HEK293 (cell line): ENCODE results near the gene BATF3.

Experiments
- GFI1B ChIP-seq: fragments of 450-650 bp; formaldehyde crosslinking; IDR thresholded peaks from 2 replicates; pipeline ENCODE4 v1.5.1; 2016; ENCODE audit warnings: missing biosample characterization, missing genetic modification characterization
- GLIS1 ChIP-seq: fragments of 450-650 bp; formaldehyde crosslinking; IDR thresholded peaks from 2 replicates; pipeline ENCODE4 v1.5.1; 2016; ENCODE audit warnings: missing biosample characterization, missing genetic modification characterization
- HOXD13 ChIP-seq: sonication (generic); formaldehyde crosslinking; IDR thresholded peaks from 2 replicates; pipeline ENCODE4 v1.8.0; 2022; ENCODE audit warnings: missing genetic modification reagents, borderline replicate concordance
- IKZF3 ChIP-seq: fragments of 450-650 bp; IDR thresholded peaks from 2 replicates; pipeline ENCODE4 v1.5.0; 2018; ENCODE audit warnings: missing biosample characterization, mild to moderate bottlenecking, missing genetic modification characterization, moderate library complexity
- MZF1 ChIP-seq: fragments of 450-650 bp; formaldehyde crosslinking; IDR thresholded peaks from 2 replicates; pipeline ENCODE4 v1.5.1; 2017; ENCODE audit warnings: missing biosample characterization, missing genetic modification characterization, borderline replicate concordance
- OSR2 ChIP-seq: fragments of 450-650 bp; formaldehyde crosslinking; IDR thresholded peaks from 2 replicates; pipeline ENCODE4 v1.5.1; 2016; ENCODE audit warnings: missing biosample characterization, missing genetic modification characterization
- SP2 ChIP-seq: fragments of 450-650 bp; formaldehyde crosslinking; IDR thresholded peaks from 2 replicates; pipeline ENCODE4 v1.5.1; 2016; ENCODE audit warnings: missing biosample characterization, missing genetic modification characterization
- SP3 ChIP-seq: fragments of 450-650 bp; formaldehyde crosslinking; IDR thresholded peaks from 2 replicates; pipeline ENCODE4 v1.5.1; 2016; ENCODE audit warnings: missing biosample characterization, missing genetic modification characterization
- TRIM28 ChIP-seq: IDR thresholded peaks from 2 replicates; pipeline ENCODE4 v1.6.1; 2011; ENCODE audit warnings: low read length, control low read depth, borderline replicate concordance
- ZBTB17 ChIP-seq: fragments of 450-650 bp; formaldehyde crosslinking; IDR thresholded peaks from 2 replicates; pipeline ENCODE4 v1.5.1; 2016; ENCODE audit warnings: missing biosample characterization, missing genetic modification characterization
- ZNF10 ChIP-seq: fragments of 450-650 bp; formaldehyde crosslinking; IDR thresholded peaks from 2 replicates; pipeline ENCODE4 v1.5.1; 2017; ENCODE audit warnings: missing biosample characterization, missing genetic modification characterization
- ZNF121 ChIP-seq: fragments of 450-650 bp; formaldehyde crosslinking; IDR thresholded peaks from 2 replicates; pipeline ENCODE4 v1.5.1; 2016; ENCODE audit warnings: missing biosample characterization, missing genetic modification characterization
- ZNF184 ChIP-seq: fragments of 450-650 bp; IDR thresholded peaks from 2 replicates; pipeline ENCODE4 v1.5.1; 2018; ENCODE audit warnings: missing biosample characterization, mild to moderate bottlenecking, missing genetic modification characterization
- ZNF311 ChIP-seq: fragments of 450-650 bp; formaldehyde crosslinking; IDR thresholded peaks from 2 replicates; pipeline ENCODE4 v1.5.1; 2017; ENCODE audit warnings: missing biosample characterization, missing genetic modification characterization, borderline replicate concordance
- ZNF335 ChIP-seq: fragments of 450-650 bp; formaldehyde crosslinking; conservative IDR thresholded peaks from 2 replicates; pipeline ENCODE4 v1.5.1; 2016; ENCODE audit warnings: missing biosample characterization, missing genetic modification characterization
- ZNF341 ChIP-seq: fragments of 450-650 bp; formaldehyde crosslinking; IDR thresholded peaks from 2 replicates; pipeline ENCODE4; 2016; ENCODE audit warnings: low read depth, missing biosample characterization, missing genetic modification characterization
- ZNF521 ChIP-seq: fragments of 450-650 bp; formaldehyde crosslinking; IDR thresholded peaks from 2 replicates; pipeline ENCODE4 v1.5.1; 2017; ENCODE audit warnings: missing biosample characterization, mild to moderate bottlenecking, missing genetic modification characterization
- ZNF600 ChIP-seq: fragments of 450-650 bp; formaldehyde crosslinking; IDR thresholded peaks from 2 replicates; pipeline ENCODE4 v1.5.1; 2016; ENCODE audit warnings: missing biosample characterization, missing genetic modification characterization
- ZNF626 ChIP-seq: fragments of 450-650 bp; sonication (Bioruptor Pico); formaldehyde crosslinking; IDR thresholded peaks from 2 replicates; pipeline ENCODE4 v1.5.1; 2018; ENCODE audit warnings: missing biosample characterization, missing genetic modification characterization, inconsistent platforms
- ZNF629 ChIP-seq: fragments of 450-650 bp; formaldehyde crosslinking; IDR thresholded peaks from 2 replicates; pipeline ENCODE4 v1.5.1; 2017; ENCODE audit warnings: missing biosample characterization, missing genetic modification characterization
- ZNF654 ChIP-seq: fragments of 450-650 bp; formaldehyde crosslinking; IDR thresholded peaks from 2 replicates; pipeline ENCODE4 v1.5.1; 2016; ENCODE audit warnings: low read depth, missing biosample characterization, missing genetic modification characterization
- ZNF785 ChIP-seq: fragments of 450-650 bp; formaldehyde crosslinking; IDR thresholded peaks from 2 replicates; pipeline ENCODE4 v1.5.1; 2016; ENCODE audit warnings: missing biosample characterization, missing genetic modification characterization
- ZNF843 ChIP-seq: fragments of 450-650 bp; formaldehyde crosslinking; IDR thresholded peaks from 2 replicates; pipeline ENCODE4 v1.5.1; 2016; ENCODE audit warnings: missing biosample characterization, missing genetic modification characterization
- TF ChIP-seq, protein P1 (sequence below): fragments of 450-650 bp; formaldehyde crosslinking; IDR thresholded peaks from 2 replicates; pipeline ENCODE4 v1.5.1; 2016; ENCODE audit warnings: missing biosample characterization, missing genetic modification characterization, low read depth
- TF ChIP-seq, protein P2 (sequence below): fragments of 450-650 bp; formaldehyde crosslinking; IDR thresholded peaks from 2 replicates; pipeline ENCODE4 v1.5.1; 2017; ENCODE audit warnings: missing biosample characterization, missing genetic modification characterization
- TF ChIP-seq, protein P3 (sequence below): fragments of 450-650 bp; formaldehyde crosslinking; IDR thresholded peaks from 2 replicates; pipeline ENCODE4 v1.5.1; 2016; ENCODE audit warnings: missing biosample characterization, missing genetic modification characterization
- TF ChIP-seq, protein P4 (sequence below): fragments of 450-650 bp; formaldehyde crosslinking; IDR thresholded peaks from 2 replicates; pipeline ENCODE4 v1.5.1; 2016; ENCODE audit warnings: missing biosample characterization, missing genetic modification characterization
- TF ChIP-seq, protein P5 (sequence below): sonication (generic); formaldehyde crosslinking; IDR thresholded peaks from 2 replicates; pipeline ENCODE4 v1.8.1; 2022; ENCODE audit warnings: mild to moderate bottlenecking, moderate library complexity, missing genetic modification reagents
- TF ChIP-seq, protein P6 (sequence below): fragments of 450-650 bp; formaldehyde crosslinking; IDR thresholded peaks from 2 replicates; pipeline ENCODE4 v1.5.1; 2016; ENCODE audit warnings: missing biosample characterization, missing genetic modification characterization
- TF ChIP-seq, protein P7 (sequence below): fragments of 450-650 bp; IDR thresholded peaks from 2 replicates; pipeline ENCODE4 v1.5.1; 2018; ENCODE audit warnings: missing biosample characterization, mild to moderate bottlenecking, missing genetic modification characterization

Gene BATF3

DNA sequence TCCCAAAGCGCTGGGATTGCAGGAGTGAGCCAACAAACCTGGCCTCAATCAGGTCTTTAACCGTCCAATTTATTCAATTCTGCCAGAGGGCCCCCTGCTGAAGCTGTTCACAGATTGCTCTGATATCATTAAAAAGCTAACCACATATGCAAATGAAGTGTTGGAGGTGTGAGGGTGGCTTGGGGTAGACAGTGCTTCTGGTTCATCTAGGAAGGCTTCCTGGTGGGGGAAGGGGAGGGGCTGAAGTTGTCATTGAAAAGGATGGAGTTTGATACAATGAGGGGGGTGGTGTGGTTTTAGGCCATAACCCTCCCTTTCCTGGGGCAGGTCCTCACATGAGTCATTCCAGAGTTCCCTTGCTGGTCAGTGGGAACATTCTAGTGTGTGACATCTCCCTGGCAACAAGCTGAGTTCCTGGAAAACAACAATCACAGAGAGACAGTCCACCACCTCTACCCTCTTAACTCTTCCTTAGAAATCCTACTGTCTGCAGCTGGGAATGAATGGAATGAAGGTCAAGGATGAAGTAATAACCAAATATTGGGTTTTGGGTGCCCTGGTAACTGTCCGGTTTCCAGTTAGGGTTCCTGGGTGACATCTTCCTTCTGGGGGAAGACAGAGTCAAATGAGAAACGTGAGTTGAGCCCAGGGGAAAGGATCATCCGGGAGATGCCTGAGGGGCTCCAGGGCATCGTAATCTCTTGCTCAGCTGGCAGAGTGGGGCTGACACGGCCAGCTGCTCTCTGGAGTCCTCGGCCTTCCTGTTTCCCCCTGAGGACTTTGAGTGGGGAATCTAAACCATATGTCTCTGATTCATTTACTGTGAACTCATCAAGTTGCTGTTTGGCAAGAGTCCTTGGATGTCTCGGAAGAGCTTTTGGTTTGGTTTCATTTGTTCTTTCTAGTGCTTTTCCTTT, 32.2 kb downstream of the BATF3 start (continued):
- TF ChIP-seq, protein P1, sequence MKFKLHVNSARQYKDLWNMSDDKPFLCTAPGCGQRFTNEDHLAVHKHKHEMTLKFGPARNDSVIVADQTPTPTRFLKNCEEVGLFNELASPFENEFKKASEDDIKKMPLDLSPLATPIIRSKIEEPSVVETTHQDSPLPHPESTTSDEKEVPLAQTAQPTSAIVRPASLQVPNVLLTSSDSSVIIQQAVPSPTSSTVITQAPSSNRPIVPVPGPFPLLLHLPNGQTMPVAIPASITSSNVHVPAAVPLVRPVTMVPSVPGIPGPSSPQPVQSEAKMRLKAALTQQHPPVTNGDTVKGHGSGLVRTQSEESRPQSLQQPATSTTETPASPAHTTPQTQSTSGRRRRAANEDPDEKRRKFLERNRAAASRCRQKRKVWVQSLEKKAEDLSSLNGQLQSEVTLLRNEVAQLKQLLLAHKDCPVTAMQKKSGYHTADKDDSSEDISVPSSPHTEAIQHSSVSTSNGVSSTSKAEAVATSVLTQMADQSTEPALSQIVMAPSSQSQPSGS (tag by site-specific recombination) = no peak
- TF ChIP-seq ZNF626 (tag by site-specific recombination) = no peak
- no peak for TF ChIP-seq SP3
- no peak for TF ChIP-seq MZF1 (tag by site-specific recombination)
- TF ChIP-seq, protein P2, sequence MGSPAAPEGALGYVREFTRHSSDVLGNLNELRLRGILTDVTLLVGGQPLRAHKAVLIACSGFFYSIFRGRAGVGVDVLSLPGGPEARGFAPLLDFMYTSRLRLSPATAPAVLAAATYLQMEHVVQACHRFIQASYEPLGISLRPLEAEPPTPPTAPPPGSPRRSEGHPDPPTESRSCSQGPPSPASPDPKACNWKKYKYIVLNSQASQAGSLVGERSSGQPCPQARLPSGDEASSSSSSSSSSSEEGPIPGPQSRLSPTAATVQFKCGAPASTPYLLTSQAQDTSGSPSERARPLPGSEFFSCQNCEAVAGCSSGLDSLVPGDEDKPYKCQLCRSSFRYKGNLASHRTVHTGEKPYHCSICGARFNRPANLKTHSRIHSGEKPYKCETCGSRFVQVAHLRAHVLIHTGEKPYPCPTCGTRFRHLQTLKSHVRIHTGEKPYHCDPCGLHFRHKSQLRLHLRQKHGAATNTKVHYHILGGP (tag by site-specific recombination) = peak; percentile 69
- no peak for TF ChIP-seq HOXD13 (CRISPR knock-in tag)
- TF ChIP-seq ZNF654 (tag by site-specific recombination) = no peak
- no peak for TF ChIP-seq ZNF600 (tag by site-specific recombination)
- TF ChIP-seq, protein P3, sequence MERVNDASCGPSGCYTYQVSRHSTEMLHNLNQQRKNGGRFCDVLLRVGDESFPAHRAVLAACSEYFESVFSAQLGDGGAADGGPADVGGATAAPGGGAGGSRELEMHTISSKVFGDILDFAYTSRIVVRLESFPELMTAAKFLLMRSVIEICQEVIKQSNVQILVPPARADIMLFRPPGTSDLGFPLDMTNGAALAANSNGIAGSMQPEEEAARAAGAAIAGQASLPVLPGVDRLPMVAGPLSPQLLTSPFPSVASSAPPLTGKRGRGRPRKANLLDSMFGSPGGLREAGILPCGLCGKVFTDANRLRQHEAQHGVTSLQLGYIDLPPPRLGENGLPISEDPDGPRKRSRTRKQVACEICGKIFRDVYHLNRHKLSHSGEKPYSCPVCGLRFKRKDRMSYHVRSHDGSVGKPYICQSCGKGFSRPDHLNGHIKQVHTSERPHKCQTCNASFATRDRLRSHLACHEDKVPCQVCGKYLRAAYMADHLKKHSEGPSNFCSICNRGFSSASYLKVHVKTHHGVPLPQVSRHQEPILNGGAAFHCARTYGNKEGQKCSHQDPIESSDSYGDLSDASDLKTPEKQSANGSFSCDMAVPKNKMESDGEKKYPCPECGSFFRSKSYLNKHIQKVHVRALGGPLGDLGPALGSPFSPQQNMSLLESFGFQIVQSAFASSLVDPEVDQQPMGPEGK = peak; percentile 44; the same call in 1 of the 2 replicates
- TF ChIP-seq, protein P4, sequence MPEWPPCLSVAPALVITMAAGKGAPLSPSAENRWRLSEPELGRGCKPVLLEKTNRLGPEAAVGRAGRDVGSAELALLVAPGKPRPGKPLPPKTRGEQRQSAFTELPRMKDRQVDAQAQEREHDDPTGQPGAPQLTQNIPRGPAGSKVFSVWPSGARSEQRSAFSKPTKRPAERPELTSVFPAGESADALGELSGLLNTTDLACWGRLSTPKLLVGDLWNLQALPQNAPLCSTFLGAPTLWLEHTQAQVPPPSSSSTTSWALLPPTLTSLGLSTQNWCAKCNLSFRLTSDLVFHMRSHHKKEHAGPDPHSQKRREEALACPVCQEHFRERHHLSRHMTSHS = no peak
- no peak for TF ChIP-seq ZNF521
- no peak for TF ChIP-seq ZNF629 (tag by site-specific recombination)
- TF ChIP-seq ZNF10 (tag by site-specific recombination) = no peak
- TF ChIP-seq ZNF785 (tag by site-specific recombination) = no peak
- peak; percentile 25; the same call in 1 of the 2 replicates for TF ChIP-seq GLIS1 (tag by site-specific recombination)
- no peak for TF ChIP-seq IKZF3 (tag by site-specific recombination)
- no peak for TF ChIP-seq GFI1B
- TF ChIP-seq ZBTB17 (tag by site-specific recombination) = 0 out of 2 replicates have a peak, but pooled peaks have one; percentile 28
- no peak for TF ChIP-seq TRIM28
- TF ChIP-seq ZNF311 (tag by site-specific recombination) = no peak
- TF ChIP-seq OSR2 (tag by site-specific recombination) = no peak
- peak; percentile 78; the same call in 1 of the 2 replicates for TF ChIP-seq ZNF184 (tag by site-specific recombination)
- TF ChIP-seq, protein P5, sequence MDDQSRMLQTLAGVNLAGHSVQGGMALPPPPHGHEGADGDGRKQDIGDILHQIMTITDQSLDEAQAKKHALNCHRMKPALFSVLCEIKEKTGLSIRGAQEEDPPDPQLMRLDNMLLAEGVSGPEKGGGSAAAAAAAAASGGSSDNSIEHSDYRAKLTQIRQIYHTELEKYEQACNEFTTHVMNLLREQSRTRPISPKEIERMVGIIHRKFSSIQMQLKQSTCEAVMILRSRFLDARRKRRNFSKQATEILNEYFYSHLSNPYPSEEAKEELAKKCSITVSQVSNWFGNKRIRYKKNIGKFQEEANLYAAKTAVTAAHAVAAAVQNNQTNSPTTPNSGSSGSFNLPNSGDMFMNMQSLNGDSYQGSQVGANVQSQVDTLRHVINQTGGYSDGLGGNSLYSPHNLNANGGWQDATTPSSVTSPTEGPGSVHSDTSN (CRISPR knock-in tag) = no peak
- TF ChIP-seq SP2 (tag by site-specific recombination) = peak; percentile 42
- TF ChIP-seq, protein P6, sequence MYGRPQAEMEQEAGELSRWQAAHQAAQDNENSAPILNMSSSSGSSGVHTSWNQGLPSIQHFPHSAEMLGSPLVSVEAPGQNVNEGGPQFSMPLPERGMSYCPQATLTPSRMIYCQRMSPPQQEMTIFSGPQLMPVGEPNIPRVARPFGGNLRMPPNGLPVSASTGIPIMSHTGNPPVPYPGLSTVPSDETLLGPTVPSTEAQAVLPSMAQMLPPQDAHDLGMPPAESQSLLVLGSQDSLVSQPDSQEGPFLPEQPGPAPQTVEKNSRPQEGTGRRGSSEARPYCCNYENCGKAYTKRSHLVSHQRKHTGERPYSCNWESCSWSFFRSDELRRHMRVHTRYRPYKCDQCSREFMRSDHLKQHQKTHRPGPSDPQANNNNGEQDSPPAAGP (tag by site-specific recombination) = peak; percentile 72; the same call in 1 of the 2 replicates
- no peak for TF ChIP-seq ZNF843 (tag by site-specific recombination)
- TF ChIP-seq ZNF121 = no peak
- TF ChIP-seq, protein P7, sequence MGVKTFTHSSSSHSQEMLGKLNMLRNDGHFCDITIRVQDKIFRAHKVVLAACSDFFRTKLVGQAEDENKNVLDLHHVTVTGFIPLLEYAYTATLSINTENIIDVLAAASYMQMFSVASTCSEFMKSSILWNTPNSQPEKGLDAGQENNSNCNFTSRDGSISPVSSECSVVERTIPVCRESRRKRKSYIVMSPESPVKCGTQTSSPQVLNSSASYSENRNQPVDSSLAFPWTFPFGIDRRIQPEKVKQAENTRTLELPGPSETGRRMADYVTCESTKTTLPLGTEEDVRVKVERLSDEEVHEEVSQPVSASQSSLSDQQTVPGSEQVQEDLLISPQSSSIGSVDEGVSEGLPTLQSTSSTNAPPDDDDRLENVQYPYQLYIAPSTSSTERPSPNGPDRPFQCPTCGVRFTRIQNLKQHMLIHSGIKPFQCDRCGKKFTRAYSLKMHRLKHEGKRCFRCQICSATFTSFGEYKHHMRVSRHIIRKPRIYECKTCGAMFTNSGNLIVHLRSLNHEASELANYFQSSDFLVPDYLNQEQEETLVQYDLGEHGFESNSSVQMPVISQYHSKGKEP = no peak
- TF ChIP-seq ZNF341 (tag by site-specific recombination) = no peak
- peak; percentile 21; the same call in 1 of the 2 replicates for TF ChIP-seq ZNF335
